Activated CD4-positive, alpha-beta T cell treated with anti-CD3 and anti-CD28 coated beads, Interleukin-2, amount 50 U/mL, for 24 hours (primary cell): ENCODE data around the gene FOXL3.
"Not testable (repeated sequence)": the region's sequence is repeated elsewhere in the genome, so short reads cannot be mapped to it uniquely, and the experiment has no call there.

ENCODE experiments used
- DNase-seq, 2 donors: peaks; one replicate each; pipeline ENCODE4 v3.0.0-alpha.2; 2020; ENCODE audit warnings: low read depth in 1 of 2, low spot score in 1 of 2

FOXL3 gene

GRCh38 chr7:289756-290553 lies at the start of gene FOXL3:
Gene FOXL3 (plus strand): TSS chr7:290170. CDS start chr7:290170, 0 bp downstream.
- no peak for DNase-seq

- no peak for DNase-seq
Observed at GRCh38 chr7:240887-241421, 49.0 kb upstream of the FOXL3 start.

- DNase-seq = no peak
Observed at GRCh38 chr7:241513-241912, 48.5 kb upstream of the FOXL3 start.

GRCh38 chr7:242826-243579 lies 47.0 kb upstream of the FOXL3 start:
- not testable (repeated sequence) for DNase-seq

GRCh38 chr7:243580-243978 lies 46.4 kb upstream of the FOXL3 start:
- DNase-seq = not testable (repeated sequence)

- no peak for DNase-seq
Observed at GRCh38 chr7:244974-245373, 45.0 kb upstream of the FOXL3 start.

GRCh38 chr7:245574-246295 lies 44.2 kb upstream of the FOXL3 start:
- DNase-seq = no peak

GRCh38 chr7:246451-246850 lies 43.5 kb upstream of the FOXL3 start:
- no peak for DNase-seq

- DNase-seq = no peak
Observed at GRCh38 chr7:247181-247580, 42.8 kb upstream of the FOXL3 start.

GRCh38 chr7:247636-248035 lies 42.3 kb upstream of the FOXL3 start:
- DNase-seq = no peak

GRCh38 chr7:248732-249435 lies 41.1 kb upstream of the FOXL3 start:
- DNase-seq = no peak

- no peak for DNase-seq
Observed at GRCh38 chr7:249989-250388, 40.0 kb upstream of the FOXL3 start.

GRCh38 chr7:250523-250922 lies 39.4 kb upstream of the FOXL3 start:
- DNase-seq = no peak

GRCh38 chr7:251005-251404 lies 39.0 kb upstream of the FOXL3 start:
- DNase-seq = no peak

- DNase-seq = no peak
Observed at GRCh38 chr7:251446-252175, 38.4 kb upstream of the FOXL3 start.

GRCh38 chr7:252216-252965 lies 37.6 kb upstream of the FOXL3 start:
- no peak for DNase-seq

- no peak for DNase-seq
Observed at GRCh38 chr7:252981-253380, 37.0 kb upstream of the FOXL3 start.

GRCh38 chr7:253581-254336 lies 36.2 kb upstream of the FOXL3 start:
- DNase-seq = no peak
